SK-N-SH (cell line): Measurements from ENCODE around the gene ZNF559. TPM values are rescaled to one million over a fixed set of nuclear protein-coding genes. Genes with fewer than 3 reads are reported as not detected.

Source experiments
- CTCF ChIA-PET: fragments of 300-600, 350-600 bp; formaldehyde crosslinking; extraction: SDS; loops from one replicate; lab custom pipeline; 2021; lab: Yijun Ruan, JAX
- POLR2A ChIA-PET: fragments of 350-600 bp; sonication (Branson Sonifier 250); formaldehyde crosslinking; extraction: SDS; loops from one replicate; lab custom pipeline; 2020; ENCODE audit warnings: antibody characterized with exemption, inconsistent platforms; lab: Yijun Ruan, JAX
- DNase-seq: peaks from one replicate; pipeline ENCODE4 v3.0.0; 2012
- H2AFZ ChIP-seq: fragments of 200-600 bp; sonication (generic); 2 replicates; pipeline ENCODE4 v1.8.1; 2016; ENCODE audit warnings: antibody characterized with exemption, mild to moderate bottlenecking, low read depth
- H3F3A ChIP-seq: fragments of 200-600 bp; sonication (generic); replicated peaks from 2 replicates; pipeline ENCODE3; 2016; ENCODE audit warnings: antibody characterized with exemption, mild to moderate bottlenecking; ENCODE audit not compliant: insufficient read depth
- H3K27ac ChIP-seq, 2 experiments: fragments of 200-500 bp in 1 of 2; fragments of 200-600 bp in 1 of 2; sonication (Bioruptor generic) in 1 of 2; sonication (generic), shearing (Covaris generic) in 1 of 2; 2 replicates each; pipeline versions ENCODE4 v1.5.1 to v1.6.1; 2014 to 2016; ENCODE audit warnings: low read depth in 2 of 2, inconsistent platforms in 1 of 2, low read length in 1 of 2, mild to moderate bottlenecking in 1 of 2, mixed read lengths in 1 of 2
- H3K27me3 ChIP-seq: fragments of 200-600 bp; sonication (generic), shearing (Covaris generic); 2 replicates; pipeline ENCODE4 v1.6.1; 2016; ENCODE audit warnings: mixed run types; ENCODE audit not compliant: insufficient read depth
- H3K36me3 ChIP-seq, 2 experiments: fragments of 200-500 bp in 1 of 2; fragments of 200-600 bp in 1 of 2; sonication (Bioruptor generic) in 1 of 2; sonication (generic) in 1 of 2; replicated peaks in 1 of 2; 2 replicates each; pipeline versions ENCODE3 to v1.5.1; 2014 to 2016; ENCODE audit warnings: low read length in 1 of 2, mild to moderate bottlenecking in 1 of 2; ENCODE audit not compliant: insufficient read depth in 2 of 2, control insufficient read depth in 1 of 2
- H3K4me1 ChIP-seq, 2 experiments: fragments of 200-500 bp in 1 of 2; fragments of 200-600 bp in 1 of 2; sonication (Bioruptor generic) in 1 of 2; sonication (generic), shearing (Covaris generic) in 1 of 2; 2 replicates each; pipeline versions ENCODE4 v1.5.1 to v1.6.1; 2014 to 2016; ENCODE audit warnings: low read depth in 1 of 2, low read length in 1 of 2, mixed run types in 1 of 2; ENCODE audit not compliant: insufficient read depth in 2 of 2, control insufficient read depth in 1 of 2
- H3K4me2 ChIP-seq: fragments of 200-600 bp; sonication (generic), shearing (Covaris generic); 2 replicates; pipeline ENCODE4 v1.6.1; 2017; ENCODE audit warnings: mixed run types
- H3K4me3 ChIP-seq, 2 experiments: fragments of 200-500 bp in 1 of 2; fragments of 200-600 bp in 1 of 2; sonication (Bioruptor generic) in 1 of 2; sonication (generic), shearing (Covaris generic) in 1 of 2; 2 replicates each; pipeline versions ENCODE4 v1.5.1 to v1.8.1; 2014 to 2016; ENCODE audit warnings: low read depth in 2 of 2, inconsistent platforms in 1 of 2, low read length in 1 of 2, mild to moderate bottlenecking in 1 of 2, mixed read lengths in 1 of 2, moderate library complexity in 1 of 2
- H3K79me2 ChIP-seq: fragments of 200-600 bp; sonication (generic); 2 replicates; pipeline ENCODE4 v1.8.1; 2017; ENCODE audit warnings: mild to moderate bottlenecking; ENCODE audit not compliant: insufficient read depth
- H3K9ac ChIP-seq: fragments of 200-600 bp; sonication (generic); 2 replicates; pipeline ENCODE4 v1.6.1; 2017; ENCODE audit warnings: mixed run types
- H3K9me2 ChIP-seq: fragments of 200-600 bp; sonication (generic); 2 replicates; pipeline ENCODE4 v1.6.1; 2017; ENCODE audit warnings: mixed run types
- H3K9me3 ChIP-seq: fragments of 200-600 bp; sonication (generic); 2 replicates; pipeline ENCODE4 v1.6.1; 2017; ENCODE audit warnings: mixed run types, mild to moderate bottlenecking, moderate library complexity
- H4K20me1 ChIP-seq: fragments of 200-600 bp; sonication (generic); 2 replicates; pipeline ENCODE4 v1.6.1; 2017; ENCODE audit warnings: mild to moderate bottlenecking, mixed run types; ENCODE audit not compliant: insufficient read depth
- EZH2phosphoT487 ChIP-seq: fragments of 200-600 bp; sonication (generic); IDR thresholded peaks from 2 replicates; pipeline ENCODE4 v1.6.1; 2017; ENCODE audit warnings: low read depth, mixed run types, mild to moderate bottlenecking, antibody characterized with exemption, moderate library complexity, borderline replicate concordance
- FOSL2 ChIP-seq: IDR thresholded peaks from 2 replicates; pipeline ENCODE4 v1.4.0; 2012; ENCODE audit warnings: low read depth, mild to moderate bottlenecking, moderate library complexity, borderline replicate concordance
- GATA2 ChIP-seq: sonication (generic); formaldehyde crosslinking; IDR thresholded peaks from 2 replicates; pipeline ENCODE4 v1.5.0; 2020; ENCODE audit warnings: mild to moderate bottlenecking, missing genetic modification reagents
- NRF1 ChIP-seq: IDR thresholded peaks from 2 replicates; pipeline ENCODE4 v1.6.1; 2012; ENCODE audit warnings: low read depth, mild to moderate bottlenecking, low read length
- RFX5 ChIP-seq: IDR thresholded peaks from 2 replicates; pipeline ENCODE4 v1.6.1; 2012; ENCODE audit warnings: mild to moderate bottlenecking, improper control_type of control experiment, low read length
- RXRA ChIP-seq: IDR thresholded peaks from 2 replicates; pipeline ENCODE4 v1.4.0; 2012; ENCODE audit warnings: low read depth, mild to moderate bottlenecking, borderline replicate concordance
- SMC3 ChIP-seq: IDR thresholded peaks from 2 replicates; pipeline ENCODE4 v1.6.1; 2012; ENCODE audit warnings: low read depth, low read length, improper control_type of control experiment
- TAF1 ChIP-seq: IDR thresholded peaks from 2 replicates; pipeline ENCODE4 v1.6.1; 2012; ENCODE audit warnings: low read depth, mild to moderate bottlenecking, low read length, moderate library complexity, borderline replicate concordance
- WGBS: methylation state at CpG from one replicate; pipeline ENCODE4 v1.1.6; 2017; ENCODE audit warnings: low lambda C conversion rate; 5-methylcytosine and 5-hydroxymethylcytosine counted together
- polyA plus RNA-seq, 3 experiments: library from polyadenylated mRNA; depleted of rRNA; stranded (reverse); fragments of >200 nt; gene quantifications; 2 replicates each; pipeline ENCODE4 v1.2.3, GENCODE V29; 2012
- TF ChIP-seq, protein P1 (sequence below): IDR thresholded peaks from 2 replicates; pipeline ENCODE4 v1.4.0; 2012; ENCODE audit warnings: low read depth
- TF ChIP-seq, protein P2 (sequence below): fragments of 150-350 bp; IDR thresholded peaks from 2 replicates; pipeline ENCODE4 v1.6.1; 2017; ENCODE audit warnings: antibody characterized with exemption, low read length, low read depth, borderline replicate concordance
- TF ChIP-seq, protein P3 (sequence below): IDR thresholded peaks from 2 replicates; pipeline ENCODE4 v1.6.1; 2012; ENCODE audit warnings: mild to moderate bottlenecking, low read depth, low read length, moderate library complexity
- TF ChIP-seq, protein P4 (sequence below): IDR thresholded peaks from 2 replicates; pipeline ENCODE4 v1.4.0; 2012; ENCODE audit warnings: low read depth, borderline replicate concordance

The ZNF559 gene
- polyA plus RNA-seq, 1 of the 3 experiments (the other 2 are of a cell fraction) = 10.4 TPM

DNA sequence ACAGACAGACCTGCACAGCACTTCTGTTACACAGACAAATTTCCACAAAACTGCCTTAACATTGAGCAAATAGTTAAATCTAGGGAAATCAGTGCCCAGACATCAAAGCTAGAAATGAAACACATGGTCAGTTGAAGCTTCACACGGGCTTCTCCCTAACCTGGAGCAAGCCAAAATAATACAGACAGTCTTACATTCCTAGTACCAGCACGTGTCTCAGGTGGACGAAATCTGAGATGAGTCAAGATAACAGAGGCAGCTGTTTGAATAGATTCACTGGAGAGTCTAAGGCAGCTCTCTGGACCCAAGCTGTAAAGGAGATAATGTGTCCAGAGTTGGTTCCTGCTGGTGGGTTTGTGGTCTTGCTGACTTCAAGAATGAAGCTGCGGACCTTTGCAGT, 10.2 kb upstream of the ZNF559 start:
- H3K27me3 ChIP-seq = no peaks in the 10 kb centered on the region; the same call in 1 of the 2 replicates
- no peak overlapping the region for H3K27ac ChIP-seq
- H3K9me3 ChIP-seq = no peaks in the 10 kb centered on the region
- H3K79me2 ChIP-seq = peaks cover 1% of the 10 kb centered on the region
- CTCF ChIA-PET = interaction anchor here (1.2 kb wide), 2 partner anchors 9 to 482 kb away, joined by 3 read pairs; no protein-coding TSS in a partner anchor
- no peak overlapping the region for H2AFZ ChIP-seq
- WGBS = 5% methylated on average over 4 of the region's 4 CpGs
- no peaks in the 10 kb centered on the region for H4K20me1 ChIP-seq
- H3F3A ChIP-seq = peaks cover 11% of the 10 kb centered on the region
- no peak overlapping the region for H3K9ac ChIP-seq
- H3K9me2 ChIP-seq = no peaks in the 10 kb centered on the region
- peaks cover 0 to 2% of the 10 kb centered on the region in 2 experiments; a peak in 1 of 4 replicates for H3K4me1 ChIP-seq
- no peak overlapping the region for H3K4me3 ChIP-seq
- POLR2A ChIA-PET = no interaction called here
- DNase-seq = no peak
- no peak overlapping the region for H3K4me2 ChIP-seq
- TF ChIP-seq SMC3 (no peak), TAF1 (no peak), EZH2phosphoT487 (no peak), RXRA (no peak), GATA2 (no peak), NRF1 (no peak), FOSL2 (no peak), RFX5 (no peak)
- TF ChIP-seq, protein P1, sequence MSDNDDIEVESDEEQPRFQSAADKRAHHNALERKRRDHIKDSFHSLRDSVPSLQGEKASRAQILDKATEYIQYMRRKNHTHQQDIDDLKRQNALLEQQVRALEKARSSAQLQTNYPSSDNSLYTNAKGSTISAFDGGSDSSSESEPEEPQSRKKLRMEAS = no peak
- TF ChIP-seq, protein P2, sequence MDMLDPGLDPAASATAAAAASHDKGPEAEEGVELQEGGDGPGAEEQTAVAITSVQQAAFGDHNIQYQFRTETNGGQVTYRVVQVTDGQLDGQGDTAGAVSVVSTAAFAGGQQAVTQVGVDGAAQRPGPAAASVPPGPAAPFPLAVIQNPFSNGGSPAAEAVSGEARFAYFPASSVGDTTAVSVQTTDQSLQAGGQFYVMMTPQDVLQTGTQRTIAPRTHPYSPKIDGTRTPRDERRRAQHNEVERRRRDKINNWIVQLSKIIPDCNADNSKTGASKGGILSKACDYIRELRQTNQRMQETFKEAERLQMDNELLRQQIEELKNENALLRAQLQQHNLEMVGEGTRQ = no peak
- TF ChIP-seq, protein P3, sequence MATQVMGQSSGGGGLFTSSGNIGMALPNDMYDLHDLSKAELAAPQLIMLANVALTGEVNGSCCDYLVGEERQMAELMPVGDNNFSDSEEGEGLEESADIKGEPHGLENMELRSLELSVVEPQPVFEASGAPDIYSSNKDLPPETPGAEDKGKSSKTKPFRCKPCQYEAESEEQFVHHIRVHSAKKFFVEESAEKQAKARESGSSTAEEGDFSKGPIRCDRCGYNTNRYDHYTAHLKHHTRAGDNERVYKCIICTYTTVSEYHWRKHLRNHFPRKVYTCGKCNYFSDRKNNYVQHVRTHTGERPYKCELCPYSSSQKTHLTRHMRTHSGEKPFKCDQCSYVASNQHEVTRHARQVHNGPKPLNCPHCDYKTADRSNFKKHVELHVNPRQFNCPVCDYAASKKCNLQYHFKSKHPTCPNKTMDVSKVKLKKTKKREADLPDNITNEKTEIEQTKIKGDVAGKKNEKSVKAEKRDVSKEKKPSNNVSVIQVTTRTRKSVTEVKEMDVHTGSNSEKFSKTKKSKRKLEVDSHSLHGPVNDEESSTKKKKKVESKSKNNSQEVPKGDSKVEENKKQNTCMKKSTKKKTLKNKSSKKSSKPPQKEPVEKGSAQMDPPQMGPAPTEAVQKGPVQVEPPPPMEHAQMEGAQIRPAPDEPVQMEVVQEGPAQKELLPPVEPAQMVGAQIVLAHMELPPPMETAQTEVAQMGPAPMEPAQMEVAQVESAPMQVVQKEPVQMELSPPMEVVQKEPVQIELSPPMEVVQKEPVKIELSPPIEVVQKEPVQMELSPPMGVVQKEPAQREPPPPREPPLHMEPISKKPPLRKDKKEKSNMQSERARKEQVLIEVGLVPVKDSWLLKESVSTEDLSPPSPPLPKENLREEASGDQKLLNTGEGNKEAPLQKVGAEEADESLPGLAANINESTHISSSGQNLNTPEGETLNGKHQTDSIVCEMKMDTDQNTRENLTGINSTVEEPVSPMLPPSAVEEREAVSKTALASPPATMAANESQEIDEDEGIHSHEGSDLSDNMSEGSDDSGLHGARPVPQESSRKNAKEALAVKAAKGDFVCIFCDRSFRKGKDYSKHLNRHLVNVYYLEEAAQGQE = no peak
- TF ChIP-seq, protein P4, sequence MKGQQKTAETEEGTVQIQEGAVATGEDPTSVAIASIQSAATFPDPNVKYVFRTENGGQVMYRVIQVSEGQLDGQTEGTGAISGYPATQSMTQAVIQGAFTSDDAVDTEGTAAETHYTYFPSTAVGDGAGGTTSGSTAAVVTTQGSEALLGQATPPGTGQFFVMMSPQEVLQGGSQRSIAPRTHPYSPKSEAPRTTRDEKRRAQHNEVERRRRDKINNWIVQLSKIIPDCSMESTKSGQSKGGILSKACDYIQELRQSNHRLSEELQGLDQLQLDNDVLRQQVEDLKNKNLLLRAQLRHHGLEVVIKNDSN = no peak
- no peaks in the 10 kb centered on the region for H3K36me3 ChIP-seq
